Left lung (tissue), 10 donors: Measurements from ENCODE around the gene GALNTL6. TPM values are rescaled to one million over a fixed set of nuclear protein-coding genes. Genes with fewer than 3 reads are reported as not detected.
"Not testable (repeated sequence)": the region's sequence is repeated elsewhere in the genome, so short reads cannot be mapped to it uniquely, and the experiment has no call there.

ENCODE experiments used
- ATAC-seq: fragments of 200-7000 bp; cut with Tn5 transposase; one replicate; pipeline ENCODE4 v1.9.1; 2020; ENCODE audit warnings: moderate library complexity
- DNase-seq, 4 donors: peaks; one replicate each; pipeline ENCODE4 v3.0.0-alpha.2; 2013 to 2020
- H3K27ac ChIP-seq, 2 donors: fragments of 200-600 bp; sonication (generic) in 1 of 2; one replicate each; pipeline versions ENCODE4 v1.5.0 to v1.8.0; 2020 to 2021
- H3K27me3 ChIP-seq, 2 donors: fragments of 200-600 bp; sonication (generic) in 1 of 2; one replicate each; pipeline versions ENCODE4 v1.5.0 to v1.8.0; 2020 to 2021
- H3K36me3 ChIP-seq, 2 donors: fragments of 200-600 bp; sonication (generic) in 1 of 2; one replicate each; pipeline versions ENCODE4 v1.5.0 to v1.8.0; 2020 to 2021
- H3K4me1 ChIP-seq, 2 donors: fragments of 200-600 bp; one replicate each; pipeline ENCODE4 v1.8.0; 2021
- H3K4me3 ChIP-seq, 2 donors: fragments of 200-600 bp; sonication (generic) in 1 of 2; one replicate each; pipeline versions ENCODE4 v1.5.0 to v1.8.0; 2020 to 2021; ENCODE audit warnings: mild to moderate bottlenecking in 1 of 2
- H3K9me3 ChIP-seq, 2 donors: fragments of 200-600 bp; sonication (generic) in 1 of 2; one replicate each; pipeline versions ENCODE4 v1.5.0 to v1.8.0; 2020 to 2021
- CTCF ChIP-seq, 2 donors: fragments of 200-600 bp; sonication (generic) in 1 of 2; IDR thresholded peaks; one replicate each; pipeline versions ENCODE4 v1.5.0 to v1.8.0; 2021; ENCODE audit warnings: antibody characterized with exemption in 2 of 2
- intact Hi-C, 2 donors: fragments of 100-400 bp; cut with DNase I; formaldehyde crosslinking; loops; one replicate each; pipeline versions ENCODE4 v1.11.2 to v1.14.2; 2022
- polyA plus RNA-seq, 6 donors: library from polyadenylated mRNA; unstranded; fragments of 120-200 nt; gene quantifications; one replicate each; pipeline ENCODE4 v1.2.1, GENCODE V29; 2013; ENCODE audit not compliant: insufficient read length in 6 of 6
- total RNA-seq, 2 donors: library from RNA; stranded (reverse); fragmentation: NEBNext Ultra II Directional; extraction: Animal tissue kit (Norgen Biotek cat#: 25700); gene quantifications; one replicate each; pipeline ENCODE4 v1.2.1, GENCODE V29; 2021
- donor health status: DM: no; HTN: yes; CAD: no.
- donor health status: DM: no; HTN: no; CAD: no.

GALNTL6 gene
- total and polyA plus RNA-seq, 8 donors, result 0.11 to 0.16 (median 0.13) TPM; not detected in 5

GRCh38 chr4:172951679-172952451, 1138.7 kb downstream of the GALNTL6 start:
- no peak for ATAC-seq
- intact Hi-C loops, result no loop called here
- Histone ChIP-seq H3K36me3 (no peaks in the 10 kb centered on the region), H3K27me3 (no peaks in the 10 kb centered on the region), H3K9me3 (no peaks in the 10 kb centered on the region), H3K27ac (no peak overlapping the region), H3K4me1 (no peaks in the 10 kb centered on the region), H3K4me3 (no peak overlapping the region)
- DNase-seq, result peak in 1 of 4 donors; percentile 50
- TF ChIP-seq CTCF (IDR thresholded peaks at IDR 0.05), result no peak

GRCh38 chr4:172953896-172954568, 1140.8 kb downstream of the GALNTL6 start:
- ATAC-seq, result no peak
- no peaks in the 10 kb centered on the region for H3K9me3 ChIP-seq
- no peak for TF ChIP-seq CTCF (IDR thresholded peaks at IDR 0.05)
- intact Hi-C loops, result no loop called here
- H3K4me3 ChIP-seq, result no peak overlapping the region
- H3K27ac ChIP-seq, result no peak overlapping the region
- no peak for DNase-seq
- no peaks in the 10 kb centered on the region for H3K4me1 ChIP-seq
- no peaks in the 10 kb centered on the region for H3K36me3 ChIP-seq
- no peaks in the 10 kb centered on the region for H3K27me3 ChIP-seq

- ATAC-seq, H3K27me3 ChIP-seq, H3K4me1 ChIP-seq, DNase-seq, H3K4me3 ChIP-seq, H3K9me3 ChIP-seq, H3K36me3 ChIP-seq, intact Hi-C loops, H3K27ac ChIP-seq: not testable (repeated sequence)
Measured at GRCh38 chr4:172956340-172956739, 1143.1 kb downstream of the GALNTL6 start.

- H3K36me3 ChIP-seq, result no peaks in the 10 kb centered on the region
- no peaks in the 10 kb centered on the region for H3K4me1 ChIP-seq
- intact Hi-C loops, result no loop called here
- DNase-seq (no peak), ATAC-seq (no peak)
- no peak overlapping the region for H3K27ac ChIP-seq
- no peaks in the 10 kb centered on the region for H3K27me3 ChIP-seq
- H3K4me3 ChIP-seq, result no peak overlapping the region
- TF ChIP-seq CTCF (IDR thresholded peaks at IDR 0.05), result no peak
- H3K9me3 ChIP-seq, result no peaks in the 10 kb centered on the region
Measured at GRCh38 chr4:172957216-172957615, 1144.0 kb downstream of the GALNTL6 start.

GRCh38 chr4:172962564-172963353, 1149.6 kb downstream of the GALNTL6 start:
- peak overlapping the region in 1 of 2 donors; percentile 76 for H3K27ac ChIP-seq
- H3K9me3 ChIP-seq, result no peaks in the 10 kb centered on the region
- ATAC-seq (peak; percentile 90), DNase-seq (peak in 3 of 4 donors; percentile 9 to 50 (median 46))
- TF ChIP-seq CTCF (IDR thresholded peaks at IDR 0.05), result no peak
- no peaks in the 10 kb centered on the region for H3K36me3 ChIP-seq
- H3K27me3 ChIP-seq, result no peaks in the 10 kb centered on the region
- H3K4me1 ChIP-seq, result peaks cover 0 to 8% of the 10 kb centered on the region in 2 donors
- intact Hi-C loops, result no loop called here
- H3K4me3 ChIP-seq, result peak overlapping the region in 1 of 2 donors; percentile 8
